ENCODE results near the gene RAB40C.

RAB40C gene

DNA sequence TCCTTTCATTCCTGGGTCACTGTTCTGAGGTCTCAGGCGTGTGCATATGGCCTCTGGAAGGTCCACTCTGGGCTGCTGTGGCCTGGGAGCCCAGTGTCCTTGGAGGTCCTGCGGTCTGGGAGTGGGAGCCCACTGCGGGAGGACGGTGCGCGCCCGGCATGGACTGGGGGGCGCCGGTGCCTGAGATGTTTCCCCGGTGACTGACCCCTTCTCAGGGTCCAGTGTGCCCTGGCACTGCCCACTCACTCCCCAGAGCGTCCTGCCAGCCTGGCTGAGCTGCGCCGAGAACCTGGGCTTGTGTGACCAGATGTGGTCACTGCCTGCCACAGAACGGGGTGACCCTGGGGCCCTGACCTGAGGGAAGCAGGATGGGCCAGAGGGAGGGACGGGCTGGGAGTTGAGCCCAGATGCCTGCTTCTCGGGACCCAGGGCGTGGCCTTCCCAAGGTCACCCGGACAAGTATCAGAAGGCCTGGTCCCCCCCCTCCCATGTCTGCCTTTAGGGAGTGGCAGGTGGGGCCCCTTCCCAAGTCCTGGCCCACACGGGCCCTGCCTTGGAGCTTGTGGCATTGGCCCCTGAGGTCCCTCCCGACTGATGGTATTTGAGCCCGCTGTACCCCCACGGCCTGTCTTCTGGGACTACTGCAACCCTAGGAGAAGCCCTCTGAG is 84.5 kb downstream of the RAB40C start:
- Histone ChIP-seq H3K4me2 (ENCODE audit: insufficient read depth, low read length) (no peak overlapping the region), H3K27me3 (ENCODE audit: insufficient read depth, low read length, poor library complexity) (no peaks in the 10 kb centered on the region), H3K9ac (ENCODE audit: low read depth, low read length) (no peak overlapping the region), H3K36me3 (ENCODE audit: insufficient read depth, low read length) (peaks cover 47% of the 10 kb centered on the region), H2AFZ (ENCODE audit: low read depth, low read length) (no peak overlapping the region), H4K20me1 (ENCODE audit: insufficient read depth, low read length) (peaks cover 58% of the 10 kb centered on the region), H3K4me1 (ENCODE audit: insufficient read depth, low read length) (peaks cover 17% of the 10 kb centered on the region), H3K9me3 (ENCODE audit: insufficient read depth, low read length, severe bottlenecking) (no peaks in the 10 kb centered on the region), H3K27ac (ENCODE audit: low read length) (no peak overlapping the region), H3K4me3 (ENCODE audit: low read depth in 1 of 2, low read length in 2 of 2) (no peak overlapping the region), H3K79me2 (ENCODE audit: insufficient read depth, low read length) (peaks cover 17% of the 10 kb centered on the region)
- DNase-seq: no peak
- ATAC-seq (ENCODE audit: insufficient read depth, low read depth): no peak
- no peak for TF ChIP-seq EZH2 (IDR thresholded peaks at IDR 0.05; ENCODE audit: borderline replicate concordance, low read depth, low read length, severe bottlenecking)
- TF ChIP-seq, protein P1, sequence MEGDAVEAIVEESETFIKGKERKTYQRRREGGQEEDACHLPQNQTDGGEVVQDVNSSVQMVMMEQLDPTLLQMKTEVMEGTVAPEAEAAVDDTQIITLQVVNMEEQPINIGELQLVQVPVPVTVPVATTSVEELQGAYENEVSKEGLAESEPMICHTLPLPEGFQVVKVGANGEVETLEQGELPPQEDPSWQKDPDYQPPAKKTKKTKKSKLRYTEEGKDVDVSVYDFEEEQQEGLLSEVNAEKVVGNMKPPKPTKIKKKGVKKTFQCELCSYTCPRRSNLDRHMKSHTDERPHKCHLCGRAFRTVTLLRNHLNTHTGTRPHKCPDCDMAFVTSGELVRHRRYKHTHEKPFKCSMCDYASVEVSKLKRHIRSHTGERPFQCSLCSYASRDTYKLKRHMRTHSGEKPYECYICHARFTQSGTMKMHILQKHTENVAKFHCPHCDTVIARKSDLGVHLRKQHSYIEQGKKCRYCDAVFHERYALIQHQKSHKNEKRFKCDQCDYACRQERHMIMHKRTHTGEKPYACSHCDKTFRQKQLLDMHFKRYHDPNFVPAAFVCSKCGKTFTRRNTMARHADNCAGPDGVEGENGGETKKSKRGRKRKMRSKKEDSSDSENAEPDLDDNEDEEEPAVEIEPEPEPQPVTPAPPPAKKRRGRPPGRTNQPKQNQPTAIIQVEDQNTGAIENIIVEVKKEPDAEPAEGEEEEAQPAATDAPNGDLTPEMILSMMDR (IDR thresholded peaks at IDR 0.05; ENCODE audit: borderline replicate concordance, extremely low read depth, low read length, poor library complexity, severe bottlenecking): no peak

DNA sequence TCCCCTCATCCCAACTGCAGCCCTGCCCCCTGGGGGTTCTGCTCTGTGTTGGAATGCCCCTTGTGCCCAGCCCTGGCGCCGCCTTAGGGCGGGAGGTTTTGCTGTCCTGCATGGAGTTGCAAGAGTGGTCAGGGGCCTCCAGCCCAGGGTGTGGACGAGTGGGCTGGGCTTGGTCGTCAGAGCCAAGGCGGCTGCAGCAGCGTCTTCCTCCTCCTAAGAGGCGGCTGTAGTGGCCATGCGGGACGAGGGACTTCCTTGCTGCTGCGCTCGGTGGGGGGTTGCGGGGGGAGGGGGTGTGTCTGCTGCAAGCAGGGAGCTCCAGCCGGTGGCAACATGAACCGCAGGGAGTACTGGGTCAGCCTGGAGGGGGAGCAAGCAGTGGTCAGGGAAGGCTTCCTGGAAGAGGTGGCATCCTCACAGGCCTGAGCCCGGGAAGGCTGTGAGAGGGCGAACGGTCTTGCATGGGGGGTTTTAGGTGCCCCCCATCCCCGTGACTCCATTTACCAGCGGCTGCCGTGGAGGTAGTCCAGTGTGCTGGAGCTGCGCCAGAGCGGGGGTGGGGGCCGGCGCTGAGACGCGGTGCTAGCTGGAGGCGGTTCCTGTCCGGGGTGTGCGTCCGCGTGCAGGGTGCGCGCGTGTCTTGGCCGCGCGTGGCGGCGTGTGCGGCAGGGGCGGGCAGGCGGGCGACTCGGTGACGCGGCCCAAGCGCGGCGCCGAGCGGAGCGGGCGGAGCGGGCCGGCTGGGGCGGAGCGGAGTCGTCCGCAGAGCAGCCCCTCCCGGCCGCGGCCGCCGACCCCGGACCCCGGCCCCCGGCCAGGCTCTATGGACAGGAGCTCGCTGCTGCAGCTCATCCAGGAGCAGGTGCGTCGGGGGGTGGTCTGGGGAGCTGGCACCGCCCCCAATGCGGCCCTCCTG is 85.4 kb downstream of the RAB40C start, which contains the start of gene RHBDL1:
Gene RHBDL1, plus strand, starts transcription at position 704 of the 916 bp plus-strand sequence. Its CDS starts 120 bp downstream, at position 824.
- no peaks in the 10 kb centered on the region for H3K27me3 ChIP-seq (ENCODE audit: insufficient read depth, low read length, poor library complexity)
- no peak for ATAC-seq (ENCODE audit: insufficient read depth, low read depth)
- no peak for TF ChIP-seq EZH2 (IDR thresholded peaks at IDR 0.05; ENCODE audit: borderline replicate concordance, low read depth, low read length, severe bottlenecking)
- TF ChIP-seq, protein P1 (IDR thresholded peaks at IDR 0.05; ENCODE audit: borderline replicate concordance, extremely low read depth, low read length, poor library complexity, severe bottlenecking): no peak
- H3K4me3 ChIP-seq (ENCODE audit: low read depth in 1 of 2, low read length in 2 of 2): no peak within 1 kb of the TSS
- no peak within 1 kb of the TSS for H3K27ac ChIP-seq (ENCODE audit: low read length)
- peaks cover 38% of the 10 kb centered on the region for H3K36me3 ChIP-seq (ENCODE audit: insufficient read depth, low read length)
- H3K9me3 ChIP-seq (ENCODE audit: insufficient read depth, low read length, severe bottlenecking): no peaks in the 10 kb centered on the region
- H3K9ac ChIP-seq (ENCODE audit: low read depth, low read length): no peak within 1 kb of the TSS
- H3K4me1 ChIP-seq (ENCODE audit: insufficient read depth, low read length): peaks cover 16% of the 10 kb centered on the region
- H4K20me1 ChIP-seq (ENCODE audit: insufficient read depth, low read length): peaks cover 53% of the 10 kb centered on the region
- 0 out of 2 replicates have a peak, but pooled peaks cover 8% of the 10 kb centered on the region for H3K79me2 ChIP-seq (ENCODE audit: insufficient read depth, low read length)
- DNase-seq: no peak
- H3K4me2 ChIP-seq (ENCODE audit: insufficient read depth, low read length): no peak within 1 kb of the TSS
- no peak within 1 kb of the TSS for H2AFZ ChIP-seq (ENCODE audit: low read depth, low read length)

DNA sequence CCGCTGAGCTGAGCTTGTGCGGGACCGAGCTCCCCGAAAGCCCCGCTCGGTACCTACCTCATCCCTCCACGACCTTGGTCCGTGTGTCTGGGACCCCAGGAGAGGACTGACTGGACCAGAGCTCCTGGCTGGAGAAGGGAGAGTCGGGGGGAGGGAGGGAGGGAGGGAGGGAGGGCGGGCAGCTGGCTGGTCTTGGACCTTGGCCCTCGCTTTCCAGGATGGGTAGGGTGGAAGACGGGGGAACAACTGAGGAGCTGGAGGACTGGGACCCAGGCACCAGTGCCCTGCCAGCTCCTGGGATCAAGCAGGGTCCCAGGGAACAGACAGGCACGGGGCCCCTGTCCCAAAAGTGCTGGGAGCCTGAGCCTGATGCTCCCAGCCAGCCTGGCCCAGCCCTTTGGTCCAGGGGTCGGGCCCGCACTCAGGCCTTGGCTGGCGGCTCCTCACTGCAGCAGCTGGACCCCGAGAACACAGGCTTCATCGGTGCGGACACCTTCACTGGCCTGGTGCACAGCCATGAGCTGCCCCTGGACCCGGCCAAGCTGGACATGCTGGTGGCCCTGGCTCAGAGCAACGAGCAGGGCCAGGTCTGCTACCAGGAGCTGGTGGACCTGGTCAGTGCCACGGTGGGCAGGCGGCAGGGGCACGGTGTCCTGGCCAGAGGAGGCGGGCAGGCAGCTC is 86.2 kb downstream of the RAB40C start:
- Histone ChIP-seq H3K9ac (ENCODE audit: low read depth, low read length) (no peak overlapping the region), H3K27ac (ENCODE audit: low read length) (no peak overlapping the region), H2AFZ (ENCODE audit: low read depth, low read length) (no peak overlapping the region), H3K4me3 (ENCODE audit: low read depth in 1 of 2, low read length in 2 of 2) (no peak overlapping the region), H3K27me3 (ENCODE audit: insufficient read depth, low read length, poor library complexity) (no peaks in the 10 kb centered on the region), H4K20me1 (ENCODE audit: insufficient read depth, low read length) (peaks cover 54% of the 10 kb centered on the region), H3K79me2 (ENCODE audit: insufficient read depth, low read length) (peaks cover 7% of the 10 kb centered on the region), H3K4me2 (ENCODE audit: insufficient read depth, low read length) (no peak overlapping the region), H3K9me3 (ENCODE audit: insufficient read depth, low read length, severe bottlenecking) (no peaks in the 10 kb centered on the region), H3K36me3 (ENCODE audit: insufficient read depth, low read length) (peaks cover 32% of the 10 kb centered on the region), H3K4me1 (ENCODE audit: insufficient read depth, low read length) (peaks cover 17% of the 10 kb centered on the region)
- TF ChIP-seq, protein P1 (IDR thresholded peaks at IDR 0.05; ENCODE audit: borderline replicate concordance, extremely low read depth, low read length, poor library complexity, severe bottlenecking): no peak
- TF ChIP-seq EZH2 (IDR thresholded peaks at IDR 0.05; ENCODE audit: borderline replicate concordance, low read depth, low read length, severe bottlenecking): no peak
- ATAC-seq (ENCODE audit: insufficient read depth, low read depth) (no peak), DNase-seq (no peak)

Data from DND-41 (cell line).